ENCODE measurements around the gene DCLK1. TPM values are rescaled to one million over a fixed set of nuclear protein-coding genes. Genes with fewer than 3 reads are reported as not detected.

The DCLK1 gene
- total and polyA plus RNA-seq, 8 donors = 0.67 to 10.1 (median 1.7) TPM

GRCh38 chr13:35886332-35887114, 244.7 kb downstream of the DCLK1 start:
- intact Hi-C loops (cut with DNase I) = no loop called here
- Histone ChIP-seq H3K9me3 (no peaks in the 10 kb centered on the region), H3K4me3 (no peak overlapping the region), H3K27me3 (no peaks in the 10 kb centered on the region), H3K27ac (no peak overlapping the region), H3K36me3 (no peaks in the 10 kb centered on the region), H3K4me1 (no peaks in the 10 kb centered on the region)
- ATAC-seq = no peak
- FAIRE-seq = no peak
- TF ChIP-seq CTCF (IDR thresholded peaks at IDR 0.05) = no peak
- 57 to 63% methylated on average over 9 of the region's 9 CpGs for WGBS, 2 donors
- DNase-seq = no peak

- no peak for ATAC-seq
- Histone ChIP-seq H3K4me1 (no peaks in the 10 kb centered on the region), H3K9me3 (no peaks in the 10 kb centered on the region), H3K27ac (no peak overlapping the region), H3K36me3 (no peaks in the 10 kb centered on the region), H3K27me3 (no peaks in the 10 kb centered on the region), H3K4me3 (no peak overlapping the region)
- no peak for DNase-seq
- TF ChIP-seq CTCF (IDR thresholded peaks at IDR 0.05) = no peak
- 52 to 66% methylated on average over 4 of the region's 4 CpGs for WGBS, 2 donors
- intact Hi-C loops (cut with DNase I) = no loop called here
- FAIRE-seq = no peak
Measured at GRCh38 chr13:35884211-35884760, 246.9 kb downstream of the DCLK1 start.

- Histone ChIP-seq H3K27me3 (no peaks in the 10 kb centered on the region), H3K4me3 (no peak overlapping the region), H3K4me1 (no peaks in the 10 kb centered on the region), H3K9me3 (no peaks in the 10 kb centered on the region), H3K36me3 (no peaks in the 10 kb centered on the region), H3K27ac (no peak overlapping the region)
- no peak for TF ChIP-seq CTCF (IDR thresholded peaks at IDR 0.05)
- ATAC-seq (no peak), FAIRE-seq (no peak), DNase-seq (no peak)
- WGBS, 2 donors = 41 to 42% methylated on average over 10 of the region's 10 CpGs
- intact Hi-C loops (cut with DNase I) = no loop called here
Measured at GRCh38 chr13:35882722-35883497, 248.3 kb downstream of the DCLK1 start.

- H3K9me3 ChIP-seq = no peaks in the 10 kb centered on the region
- DNase-seq (no peak), FAIRE-seq (no peak), ATAC-seq (no peak)
- 46 to 73% methylated on average over 1 of the region's 1 CpG for WGBS, 2 donors
- no peaks in the 10 kb centered on the region for H3K4me1 ChIP-seq
- no peak overlapping the region for H3K27ac ChIP-seq
- H3K27me3 ChIP-seq = no peaks in the 10 kb centered on the region
- intact Hi-C loops (cut with DNase I) = no loop called here
- no peak for TF ChIP-seq CTCF (IDR thresholded peaks at IDR 0.05)
- no peak overlapping the region for H3K4me3 ChIP-seq
- no peaks in the 10 kb centered on the region for H3K36me3 ChIP-seq
Measured at GRCh38 chr13:35881360-35881759, 249.8 kb downstream of the DCLK1 start.

Measured in pancreas (tissue), 10 donors.